ENCODE results near the gene FAM107B.

DNA sequence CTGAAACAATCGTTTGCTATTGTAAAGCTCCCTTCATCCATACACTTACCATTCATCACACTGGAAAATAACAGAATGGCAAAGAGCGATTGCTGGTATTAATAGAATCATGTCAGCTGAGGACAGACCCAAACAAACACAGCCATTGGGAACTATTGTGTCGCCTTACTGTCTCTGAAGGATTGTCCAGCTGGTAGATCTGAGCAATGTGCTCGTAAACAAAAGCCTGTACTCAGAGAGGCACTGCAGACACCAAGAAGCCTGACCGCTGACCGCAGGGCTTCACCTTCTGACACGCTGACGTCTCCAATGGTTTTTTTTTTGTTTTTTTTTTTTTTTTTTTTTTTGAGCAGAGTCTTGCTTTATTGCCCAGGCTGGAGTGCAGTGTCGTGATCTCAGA, 292.9 kb downstream of the FAM107B start:
- no peak for TF ChIP-seq EZH2phosphoT487 (IDR thresholded peaks at IDR 0.05)
- TF ChIP-seq, protein P1, sequence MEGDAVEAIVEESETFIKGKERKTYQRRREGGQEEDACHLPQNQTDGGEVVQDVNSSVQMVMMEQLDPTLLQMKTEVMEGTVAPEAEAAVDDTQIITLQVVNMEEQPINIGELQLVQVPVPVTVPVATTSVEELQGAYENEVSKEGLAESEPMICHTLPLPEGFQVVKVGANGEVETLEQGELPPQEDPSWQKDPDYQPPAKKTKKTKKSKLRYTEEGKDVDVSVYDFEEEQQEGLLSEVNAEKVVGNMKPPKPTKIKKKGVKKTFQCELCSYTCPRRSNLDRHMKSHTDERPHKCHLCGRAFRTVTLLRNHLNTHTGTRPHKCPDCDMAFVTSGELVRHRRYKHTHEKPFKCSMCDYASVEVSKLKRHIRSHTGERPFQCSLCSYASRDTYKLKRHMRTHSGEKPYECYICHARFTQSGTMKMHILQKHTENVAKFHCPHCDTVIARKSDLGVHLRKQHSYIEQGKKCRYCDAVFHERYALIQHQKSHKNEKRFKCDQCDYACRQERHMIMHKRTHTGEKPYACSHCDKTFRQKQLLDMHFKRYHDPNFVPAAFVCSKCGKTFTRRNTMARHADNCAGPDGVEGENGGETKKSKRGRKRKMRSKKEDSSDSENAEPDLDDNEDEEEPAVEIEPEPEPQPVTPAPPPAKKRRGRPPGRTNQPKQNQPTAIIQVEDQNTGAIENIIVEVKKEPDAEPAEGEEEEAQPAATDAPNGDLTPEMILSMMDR (IDR thresholded peaks at IDR 0.05): no peak

All from neural progenitor cell (in vitro differentiated cells).